SK-N-SH (cell line): Measurements from ENCODE around the gene PRMT3. TPM values are rescaled to one million over a fixed set of nuclear protein-coding genes. Genes with fewer than 3 reads are reported as not detected.

Experiments used
- CTCF ChIA-PET: fragments of 300-600, 350-600 bp; formaldehyde crosslinking; extraction: SDS; loops from one replicate; lab custom pipeline; 2021; lab: Yijun Ruan, JAX
- POLR2A ChIA-PET: fragments of 350-600 bp; sonication (Branson Sonifier 250); formaldehyde crosslinking; extraction: SDS; loops from one replicate; lab custom pipeline; 2020; ENCODE audit warnings: antibody characterized with exemption, inconsistent platforms; lab: Yijun Ruan, JAX
- DNase-seq: peaks from one replicate; pipeline ENCODE4 v3.0.0; 2012
- H2AFZ ChIP-seq: fragments of 200-600 bp; sonication (generic); 2 replicates; pipeline ENCODE4 v1.8.1; 2016; ENCODE audit warnings: antibody characterized with exemption, mild to moderate bottlenecking, low read depth
- H3F3A ChIP-seq: fragments of 200-600 bp; sonication (generic); replicated peaks from 2 replicates; pipeline ENCODE3; 2016; ENCODE audit warnings: antibody characterized with exemption, mild to moderate bottlenecking; ENCODE audit not compliant: insufficient read depth
- H3K27ac ChIP-seq, 2 experiments: fragments of 200-500 bp in 1 of 2; fragments of 200-600 bp in 1 of 2; sonication (Bioruptor generic) in 1 of 2; sonication (generic), shearing (Covaris generic) in 1 of 2; 2 replicates each; pipeline versions ENCODE4 v1.5.1 to v1.6.1; 2014 to 2016; ENCODE audit warnings: low read depth in 2 of 2, inconsistent platforms in 1 of 2, low read length in 1 of 2, mild to moderate bottlenecking in 1 of 2, mixed read lengths in 1 of 2
- H3K27me3 ChIP-seq: fragments of 200-600 bp; sonication (generic), shearing (Covaris generic); 2 replicates; pipeline ENCODE4 v1.6.1; 2016; ENCODE audit warnings: mixed run types; ENCODE audit not compliant: insufficient read depth
- H3K36me3 ChIP-seq, 2 experiments: fragments of 200-500 bp in 1 of 2; fragments of 200-600 bp in 1 of 2; sonication (Bioruptor generic) in 1 of 2; sonication (generic) in 1 of 2; replicated peaks in 1 of 2; 2 replicates each; pipeline versions ENCODE3 to v1.5.1; 2014 to 2016; ENCODE audit warnings: low read length in 1 of 2, mild to moderate bottlenecking in 1 of 2; ENCODE audit not compliant: insufficient read depth in 2 of 2, control insufficient read depth in 1 of 2
- H3K4me1 ChIP-seq, 2 experiments: fragments of 200-500 bp in 1 of 2; fragments of 200-600 bp in 1 of 2; sonication (Bioruptor generic) in 1 of 2; sonication (generic), shearing (Covaris generic) in 1 of 2; 2 replicates each; pipeline versions ENCODE4 v1.5.1 to v1.6.1; 2014 to 2016; ENCODE audit warnings: low read depth in 1 of 2, low read length in 1 of 2, mixed run types in 1 of 2; ENCODE audit not compliant: insufficient read depth in 2 of 2, control insufficient read depth in 1 of 2
- H3K4me2 ChIP-seq: fragments of 200-600 bp; sonication (generic), shearing (Covaris generic); 2 replicates; pipeline ENCODE4 v1.6.1; 2017; ENCODE audit warnings: mixed run types
- H3K4me3 ChIP-seq, 2 experiments: fragments of 200-500 bp in 1 of 2; fragments of 200-600 bp in 1 of 2; sonication (Bioruptor generic) in 1 of 2; sonication (generic), shearing (Covaris generic) in 1 of 2; 2 replicates each; pipeline versions ENCODE4 v1.5.1 to v1.8.1; 2014 to 2016; ENCODE audit warnings: low read depth in 2 of 2, inconsistent platforms in 1 of 2, low read length in 1 of 2, mild to moderate bottlenecking in 1 of 2, mixed read lengths in 1 of 2, moderate library complexity in 1 of 2
- H3K79me2 ChIP-seq: fragments of 200-600 bp; sonication (generic); 2 replicates; pipeline ENCODE4 v1.8.1; 2017; ENCODE audit warnings: mild to moderate bottlenecking; ENCODE audit not compliant: insufficient read depth
- H3K9ac ChIP-seq: fragments of 200-600 bp; sonication (generic); 2 replicates; pipeline ENCODE4 v1.6.1; 2017; ENCODE audit warnings: mixed run types
- H3K9me2 ChIP-seq: fragments of 200-600 bp; sonication (generic); 2 replicates; pipeline ENCODE4 v1.6.1; 2017; ENCODE audit warnings: mixed run types
- H3K9me3 ChIP-seq: fragments of 200-600 bp; sonication (generic); 2 replicates; pipeline ENCODE4 v1.6.1; 2017; ENCODE audit warnings: mixed run types, mild to moderate bottlenecking, moderate library complexity
- H4K20me1 ChIP-seq: fragments of 200-600 bp; sonication (generic); 2 replicates; pipeline ENCODE4 v1.6.1; 2017; ENCODE audit warnings: mild to moderate bottlenecking, mixed run types; ENCODE audit not compliant: insufficient read depth
- CTCF ChIP-seq: fragments of 200-600 bp; sonication (generic); IDR thresholded peaks from 2 replicates; pipeline ENCODE4 v1.6.1; 2017; ENCODE audit warnings: antibody characterized with exemption, mild to moderate bottlenecking, moderate library complexity
- EZH2phosphoT487 ChIP-seq: fragments of 200-600 bp; sonication (generic); IDR thresholded peaks from 2 replicates; pipeline ENCODE4 v1.6.1; 2017; ENCODE audit warnings: low read depth, mixed run types, mild to moderate bottlenecking, antibody characterized with exemption, moderate library complexity, borderline replicate concordance
- GABPA ChIP-seq: IDR thresholded peaks from 2 replicates; pipeline ENCODE4 v1.4.0; 2012; ENCODE audit warnings: low read depth, mild to moderate bottlenecking
- IRF3 ChIP-seq: fragments of 150-350 bp; IDR thresholded peaks from 2 replicates; pipeline ENCODE4 v1.6.1; 2016; ENCODE audit warnings: mild to moderate bottlenecking, low read depth, low read length
- MAX ChIP-seq: IDR thresholded peaks from 2 replicates; pipeline ENCODE4 v1.4.0; 2012; ENCODE audit warnings: low read depth
- MEF2A ChIP-seq: IDR thresholded peaks from 2 replicates; pipeline ENCODE4 v1.4.0; 2012; ENCODE audit warnings: low read depth, borderline replicate concordance
- MXI1 ChIP-seq: IDR thresholded peaks from 2 replicates; pipeline ENCODE4 v1.6.1; 2012; ENCODE audit warnings: mild to moderate bottlenecking, low read depth, low read length, improper control_type of control experiment
- NFIC ChIP-seq: IDR thresholded peaks from 2 replicates; pipeline ENCODE4 v1.4.0; 2012; ENCODE audit warnings: borderline replicate concordance
- PBX3 ChIP-seq: IDR thresholded peaks from 2 replicates; pipeline ENCODE4; 2012
- POLR2AphosphoS5 ChIP-seq: IDR thresholded peaks from 2 replicates; pipeline ENCODE4 v1.6.1; 2012; ENCODE audit warnings: low read depth, low read length
- RFX5 ChIP-seq: IDR thresholded peaks from 2 replicates; pipeline ENCODE4 v1.6.1; 2012; ENCODE audit warnings: mild to moderate bottlenecking, improper control_type of control experiment, low read length
- TEAD4 ChIP-seq: IDR thresholded peaks from 2 replicates; pipeline ENCODE4 v1.4.0; 2012; ENCODE audit warnings: mild to moderate bottlenecking, borderline replicate concordance; ENCODE audit not compliant: insufficient read depth
- YY1 ChIP-seq: IDR thresholded peaks from 2 replicates; pipeline ENCODE4 v1.4.0; 2012; ENCODE audit warnings: low read depth, mild to moderate bottlenecking
- polyA plus RNA-seq, 3 experiments: library from polyadenylated mRNA; depleted of rRNA; stranded (reverse); fragments of >200 nt; gene quantifications; 2 replicates each; pipeline ENCODE4 v1.2.3, GENCODE V29; 2012

The PRMT3 gene
- polyA plus RNA-seq, 1 of the 3 experiments (the other 2 are of a cell fraction): 10.8 TPM

- TF ChIP-seq MXI1 (no peak), EZH2phosphoT487 (no peak), PBX3 (no peak), NFIC (no peak), POLR2AphosphoS5 (no peak), GABPA (no peak)
- TF ChIP-seq, all 33 proteins: peak for 0
Observed at GRCh38 chr11:20407344-20407743, 19.8 kb downstream of the PRMT3 start (continued).

- Histone ChIP-seq H4K20me1 (no peaks in the 10 kb centered on the region), H3K27ac (no peak overlapping the region), H3K4me1 (peaks cover 0 to 8% of the 10 kb centered on the region in 2 experiments; a peak in 2 of 4 replicates), H3K4me3 (no peak overlapping the region), H3K79me2 (no peaks in the 10 kb centered on the region), H3K9me3 (no peaks in the 10 kb centered on the region), H3K9me2 (no peaks in the 10 kb centered on the region), H3K9ac (no peak overlapping the region), H2AFZ (no peak overlapping the region), H3F3A (no peaks in the 10 kb centered on the region), H3K4me2 (no peak overlapping the region), H3K27me3 (no peaks in the 10 kb centered on the region), H3K36me3 (peaks cover 27 to 53% of the 10 kb centered on the region in 2 experiments)
- no peak for TF ChIP-seq YY1
- TF ChIP-seq POLR2AphosphoS5: no peak
- TF ChIP-seq CTCF: no peak
- no peak for TF ChIP-seq RFX5
- no peak for TF ChIP-seq IRF3
- no peak for TF ChIP-seq TEAD4
- no peak for TF ChIP-seq MEF2A
- TF ChIP-seq MAX: no peak
- POLR2A ChIA-PET: no interaction called here
- CTCF ChIA-PET: no interaction called here
- no peak for DNase-seq
Observed at GRCh38 chr11:20415432-20415831, 27.9 kb downstream of the PRMT3 start.
